Suppressor macrophage treated with lipopolysaccharide for 1 hour (primary cell): ENCODE data around the gene IL12RB2.
"Not testable (repeated sequence)": the region's sequence is repeated elsewhere in the genome, so short reads cannot be mapped to it uniquely, and the experiment has no call there.

Experiments
- DNase-seq, 3 donors: peaks; one replicate each; pipeline ENCODE4 v3.0.0-alpha.2; 2020 to 2022

The IL12RB2 gene

DNA sequence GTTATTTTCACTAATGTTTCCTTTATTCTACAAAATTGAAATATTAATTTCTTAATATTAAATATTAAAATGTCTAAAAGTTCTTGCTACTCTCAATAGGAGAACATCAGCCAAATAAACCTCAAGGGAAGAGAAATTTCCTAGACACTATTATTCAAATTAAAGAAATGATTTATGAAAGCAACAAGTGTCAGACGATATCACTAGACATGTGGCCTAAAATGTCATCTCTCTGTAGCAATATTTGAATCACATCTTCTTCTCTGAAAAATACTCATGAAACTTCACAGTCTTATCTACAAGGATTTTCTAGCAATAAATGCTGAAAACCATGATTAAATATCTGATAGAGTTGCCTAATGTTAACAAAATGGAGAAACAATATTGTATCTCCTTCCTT, 125.1 kb downstream of the IL12RB2 start:
- DNase-seq: no peak

DNA sequence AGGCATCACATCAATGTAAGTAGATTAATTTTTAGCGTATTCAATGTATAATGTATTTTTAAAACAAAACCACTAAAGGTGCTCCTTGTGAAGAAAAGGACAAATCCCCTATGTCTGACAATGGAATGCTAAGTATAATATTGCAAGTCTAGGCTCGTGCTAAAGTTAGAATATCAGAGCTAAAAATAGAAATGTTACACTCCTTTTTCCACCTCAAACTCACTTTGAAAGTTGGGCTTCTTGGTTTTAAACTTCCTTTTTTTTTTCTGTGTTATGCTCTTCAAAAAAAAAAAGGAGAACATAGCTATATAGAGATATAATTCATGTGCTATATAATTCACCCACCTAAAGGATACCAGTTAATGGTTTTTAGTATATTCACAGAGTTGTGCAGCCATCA, 126.2 kb downstream of the IL12RB2 start:
- peak in 2 of 3 donors; percentile 35 to 58 for DNase-seq

DNA sequence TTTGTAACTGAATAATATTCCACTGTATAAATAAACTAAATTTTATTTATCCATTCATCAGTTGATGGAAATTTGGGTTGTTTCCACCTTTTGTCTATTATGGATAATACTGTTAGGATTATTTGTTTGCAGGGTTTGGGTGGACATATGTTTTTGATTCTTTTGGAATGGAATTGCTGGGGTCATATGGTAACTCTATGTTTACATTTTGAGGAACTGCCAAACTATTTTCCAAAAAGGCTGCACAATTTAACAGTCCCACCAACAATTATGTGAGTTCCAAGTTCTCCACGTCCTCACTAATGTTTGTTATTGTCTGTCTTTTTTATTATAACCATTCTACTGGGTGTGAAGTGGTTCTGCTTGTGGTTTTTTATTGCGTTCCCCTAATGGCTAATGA, 126.8 kb downstream of the IL12RB2 start:
- no peak for DNase-seq

DNA sequence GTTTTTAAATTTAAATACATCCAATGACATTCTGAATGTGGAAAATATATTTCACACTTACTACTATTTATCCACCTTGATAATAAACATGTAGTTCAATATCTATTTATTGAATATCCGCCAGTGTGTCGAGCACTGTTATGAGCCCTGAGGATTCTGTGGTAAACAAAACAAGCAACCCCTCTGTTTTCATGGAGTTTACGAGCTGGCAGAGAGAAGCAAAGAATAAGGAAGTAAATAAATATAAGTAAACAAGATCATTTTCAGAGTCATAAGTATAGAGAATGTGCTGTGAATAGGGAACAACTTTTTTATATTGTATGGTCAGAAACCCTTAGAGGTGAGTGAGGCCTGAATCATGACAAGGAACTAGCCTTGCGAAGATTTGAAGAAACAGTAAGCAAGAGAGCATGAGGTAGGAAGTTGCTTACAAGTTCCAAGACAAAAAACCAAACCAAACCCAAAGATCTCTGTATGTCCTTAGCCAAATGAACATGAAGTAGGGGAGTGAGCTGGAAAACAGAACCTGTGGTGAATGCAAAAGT, 128.9 kb downstream of the IL12RB2 start:
- peak in 2 of 3 donors; percentile 33 to 49 for DNase-seq

DNA sequence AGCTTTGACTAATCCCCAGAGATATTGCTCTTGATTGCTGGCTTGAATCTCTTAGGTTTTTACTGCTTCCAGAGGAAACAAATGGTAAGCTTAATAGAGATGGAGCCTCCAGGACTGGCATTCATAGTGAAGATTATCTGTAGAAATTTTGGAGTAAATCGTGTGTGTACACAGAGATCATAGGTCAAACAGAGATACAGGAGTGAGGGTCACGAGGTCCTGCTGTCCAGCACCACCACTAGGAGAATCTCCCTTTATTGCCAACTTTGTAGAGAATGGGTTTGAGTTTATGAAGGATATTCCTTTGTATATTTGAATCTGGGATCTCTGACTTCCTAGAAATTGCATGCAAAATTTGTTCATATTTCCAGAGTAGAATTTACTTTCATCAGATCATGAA, 130.3 kb downstream of the IL12RB2 start:
- DNase-seq: no peak

DNA sequence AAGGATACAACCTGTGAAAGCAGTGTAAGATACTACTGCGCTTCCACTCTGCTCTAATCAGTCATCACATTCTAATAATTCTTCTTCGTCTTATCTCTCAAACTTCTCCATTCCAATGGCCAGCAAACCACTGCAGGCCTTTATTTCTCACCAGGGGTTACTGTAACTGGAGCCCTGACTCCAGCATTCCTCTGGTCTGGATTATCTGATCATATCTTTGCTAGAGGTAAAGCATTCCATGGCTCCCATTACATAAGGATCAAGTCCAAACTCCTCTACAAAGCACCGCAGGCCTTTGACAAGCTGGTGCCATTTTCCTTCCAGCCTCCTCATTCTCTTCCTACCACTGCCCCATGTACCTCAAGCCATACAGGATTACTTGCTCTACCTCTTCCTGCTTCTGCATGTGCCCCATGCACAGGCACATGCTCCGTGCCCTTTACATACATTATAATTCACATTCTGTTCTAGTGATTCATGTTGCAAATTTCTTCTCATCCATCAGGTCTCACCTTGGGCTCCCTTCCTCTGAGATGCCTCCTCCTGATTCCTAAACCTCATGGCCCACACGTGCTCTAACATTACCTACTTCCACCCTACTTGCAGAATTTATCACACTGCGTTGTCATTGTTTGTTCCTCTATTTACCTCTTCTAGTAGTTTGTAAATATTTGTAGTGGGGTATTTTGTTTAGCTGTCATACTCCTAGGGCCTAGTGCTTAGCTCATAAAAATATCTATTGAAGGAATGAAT, 131.8 kb downstream of the IL12RB2 start:
- DNase-seq: no peak

DNA sequence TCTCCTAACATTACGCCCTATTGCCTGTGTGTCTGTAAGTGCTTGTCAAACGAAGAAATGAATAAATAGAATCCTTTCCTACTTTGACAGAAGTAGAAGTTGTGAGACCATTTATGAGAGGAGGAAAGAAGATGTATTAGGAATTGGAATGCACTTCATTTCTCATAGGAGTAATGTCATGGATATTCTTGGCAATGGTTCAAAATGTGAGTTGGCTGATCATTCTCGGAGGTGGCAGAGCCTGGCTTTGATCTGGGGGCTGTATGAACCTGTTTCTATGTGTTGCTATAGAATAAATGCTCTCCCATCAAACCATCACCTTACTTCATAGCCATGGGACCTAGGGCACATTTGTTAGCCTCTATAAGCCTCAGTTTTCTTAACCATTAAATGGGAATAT, 132.7 kb downstream of the IL12RB2 start:
- DNase-seq: no peak

DNA sequence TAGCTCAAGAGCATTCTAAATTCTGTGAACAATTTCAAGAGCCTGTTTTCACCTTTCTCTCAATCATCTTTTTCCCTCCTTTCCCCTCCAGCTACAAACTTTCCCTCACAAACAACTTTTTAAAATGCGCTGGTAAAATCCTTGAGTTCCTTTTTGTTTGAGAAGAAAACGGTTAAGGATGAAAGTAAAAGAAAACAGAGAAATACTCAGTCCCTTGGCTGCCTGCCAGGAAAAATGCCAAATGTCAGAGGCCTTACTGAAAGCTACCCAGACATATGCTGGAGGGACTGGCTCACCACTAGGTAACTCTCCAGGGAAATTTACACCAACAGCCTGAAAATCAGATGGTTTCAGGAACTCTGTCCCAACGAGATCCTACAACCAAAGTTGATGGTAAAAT, 133.5 kb downstream of the IL12RB2 start:
- DNase-seq: peak; percentile 67 to 80 (median 76)

DNA sequence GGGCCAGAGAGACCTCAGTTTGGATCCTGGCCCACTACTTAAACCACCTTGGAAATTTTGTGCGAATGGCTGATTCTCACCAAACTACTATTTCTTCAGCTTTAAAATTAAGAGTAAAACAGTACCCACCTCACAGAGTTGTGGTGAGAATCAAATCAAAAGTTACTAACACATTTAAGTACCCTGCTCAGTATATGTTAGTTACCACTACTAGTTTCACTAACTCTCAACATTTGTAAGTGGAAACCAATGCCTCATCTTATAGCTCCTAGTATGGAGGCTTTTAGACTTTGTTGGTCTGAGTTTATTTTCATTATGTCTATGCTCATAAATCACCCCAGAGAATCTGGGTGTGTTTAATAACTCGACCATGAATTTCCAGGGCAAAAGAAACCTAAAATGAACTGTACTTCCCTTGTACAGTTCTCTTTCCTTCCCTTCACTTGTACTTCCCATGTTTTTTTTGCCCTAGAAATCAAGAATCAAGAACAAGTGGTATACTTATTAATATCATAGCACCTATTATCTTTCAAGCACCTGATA, 134.1 kb downstream of the IL12RB2 start:
- no peak for DNase-seq

DNA sequence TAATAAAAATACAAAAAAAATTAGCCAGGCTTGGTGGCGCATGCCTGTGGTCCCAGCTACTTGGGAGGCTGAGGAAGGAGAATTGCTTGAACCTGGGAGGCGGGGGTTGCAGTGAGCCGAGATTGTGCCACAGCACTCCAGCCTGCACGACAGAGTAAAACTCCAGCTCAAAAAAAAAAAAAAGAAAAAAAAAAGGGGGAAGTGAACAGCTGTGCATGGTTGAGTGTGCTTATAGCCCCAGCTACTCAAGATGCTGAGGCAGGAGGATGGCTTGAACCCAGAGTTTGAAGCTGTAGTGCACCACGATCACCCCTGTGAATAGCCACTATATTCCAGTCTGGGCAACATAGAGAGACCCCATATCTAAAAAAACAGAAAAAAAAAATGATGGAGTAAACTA, 138.3 kb downstream of the IL12RB2 start:
- not testable (repeated sequence) for DNase-seq
